A673 (cell line): Measurements from ENCODE around the gene SGTA.

Source experiments
- EZH2 ChIP-seq: fragments of 200-600 bp; sonication (generic); IDR thresholded peaks from 2 replicates; pipeline ENCODE4 v1.6.1; 2017; ENCODE audit warnings: borderline replicate concordance, low read depth, mild to moderate bottlenecking, mixed read lengths, antibody characterized with exemption, low read length; ENCODE audit not compliant: poor library complexity, severe bottlenecking
- TF ChIP-seq, protein P1 (sequence below): fragments of 300-800, 200-600 bp; sonication (generic); conservative IDR thresholded peaks from 2 replicates; pipeline ENCODE4 v1.5.1; 2017; ENCODE audit warnings: low read depth, mild to moderate bottlenecking, antibody characterized with exemption, low read length, moderate library complexity, mixed read lengths

DNA sequence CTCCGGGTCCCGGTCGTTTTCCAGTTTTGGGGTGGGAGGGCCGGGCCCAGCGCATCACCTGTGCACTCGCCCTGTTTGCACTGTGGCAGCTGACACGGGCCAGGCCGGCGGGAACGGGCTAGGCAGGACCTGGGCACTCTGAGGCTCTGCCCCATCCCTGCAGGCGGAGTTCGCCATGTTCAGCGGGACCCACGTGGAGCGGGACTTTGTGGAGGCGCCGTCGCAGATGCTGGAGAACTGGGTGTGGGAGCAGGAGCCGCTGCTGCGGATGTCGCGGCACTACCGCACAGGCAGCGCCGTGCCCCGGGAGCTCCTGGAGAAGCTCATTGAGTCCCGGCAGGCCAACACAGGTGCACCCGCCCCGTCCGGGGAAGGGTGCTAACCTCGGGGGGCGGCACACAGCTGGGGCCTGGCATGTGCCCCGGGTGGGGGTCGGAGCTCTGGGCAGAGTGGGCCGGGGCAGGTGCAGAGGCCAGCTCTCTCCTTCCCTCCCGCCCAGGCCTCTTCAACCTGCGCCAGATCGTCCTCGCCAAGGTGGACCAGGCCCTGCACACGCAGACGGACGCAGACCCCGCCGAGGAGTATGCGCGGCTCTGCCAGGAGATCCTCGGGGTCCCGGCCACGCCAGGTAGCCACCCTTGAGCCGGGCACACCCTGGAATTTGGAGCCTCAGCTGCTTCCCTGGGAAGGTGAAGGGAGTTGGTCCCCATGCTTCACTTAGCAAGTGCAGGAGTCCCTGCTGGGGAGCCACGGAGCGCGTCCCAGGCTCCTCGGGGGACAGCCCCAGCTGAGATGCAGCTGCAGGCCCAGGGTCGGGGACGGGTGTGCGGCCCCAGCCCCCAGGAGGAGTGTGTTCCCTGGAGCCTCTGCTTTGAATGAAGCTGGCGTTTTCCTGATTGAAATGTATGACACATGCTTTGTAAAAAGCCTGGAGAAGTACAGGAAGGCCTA, 27.3 kb upstream of the SGTA start:
- TF ChIP-seq EZH2, result no peak
- TF ChIP-seq, protein P1, sequence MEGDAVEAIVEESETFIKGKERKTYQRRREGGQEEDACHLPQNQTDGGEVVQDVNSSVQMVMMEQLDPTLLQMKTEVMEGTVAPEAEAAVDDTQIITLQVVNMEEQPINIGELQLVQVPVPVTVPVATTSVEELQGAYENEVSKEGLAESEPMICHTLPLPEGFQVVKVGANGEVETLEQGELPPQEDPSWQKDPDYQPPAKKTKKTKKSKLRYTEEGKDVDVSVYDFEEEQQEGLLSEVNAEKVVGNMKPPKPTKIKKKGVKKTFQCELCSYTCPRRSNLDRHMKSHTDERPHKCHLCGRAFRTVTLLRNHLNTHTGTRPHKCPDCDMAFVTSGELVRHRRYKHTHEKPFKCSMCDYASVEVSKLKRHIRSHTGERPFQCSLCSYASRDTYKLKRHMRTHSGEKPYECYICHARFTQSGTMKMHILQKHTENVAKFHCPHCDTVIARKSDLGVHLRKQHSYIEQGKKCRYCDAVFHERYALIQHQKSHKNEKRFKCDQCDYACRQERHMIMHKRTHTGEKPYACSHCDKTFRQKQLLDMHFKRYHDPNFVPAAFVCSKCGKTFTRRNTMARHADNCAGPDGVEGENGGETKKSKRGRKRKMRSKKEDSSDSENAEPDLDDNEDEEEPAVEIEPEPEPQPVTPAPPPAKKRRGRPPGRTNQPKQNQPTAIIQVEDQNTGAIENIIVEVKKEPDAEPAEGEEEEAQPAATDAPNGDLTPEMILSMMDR, result no peak
